ENCODE results near the gene DST. TPM values are rescaled to one million over a fixed set of nuclear protein-coding genes. Genes with fewer than 3 reads are reported as not detected.

The DST gene
- total and polyA plus RNA-seq, 7 donors = 58.3 to 341 (median 109) TPM

- H3K36me3 ChIP-seq (ENCODE audit: insufficient read depth in 1 of 2, low read depth in 1 of 2) = no peaks in the 10 kb centered on the region
- no peak for TF ChIP-seq CTCF (IDR thresholded peaks at IDR 0.05)
- H3K27ac ChIP-seq = no peak overlapping the region
- H3K9me3 ChIP-seq = no peaks in the 10 kb centered on the region
- ATAC-seq (no peak), DNase-seq (no peak)
- intact Hi-C loops (cut with DNase I) = no loop called here
- H3K4me3 ChIP-seq = no peak overlapping the region
- H3K4me1 ChIP-seq = no peaks in the 10 kb centered on the region
- no peaks in the 10 kb centered on the region for H3K27me3 ChIP-seq (ENCODE audit: insufficient read depth in 3 of 3, low read length in 2 of 3)
Observed at GRCh38 chr6:56408976-56409375, 233.7 kb downstream of the DST start.
